ENCODE data around the gene FNIP1.
"Not testable (repeated sequence)": the region's sequence is repeated elsewhere in the genome, so short reads cannot be mapped to it uniquely, and the experiment has no call there.

FNIP1 gene

DNA sequence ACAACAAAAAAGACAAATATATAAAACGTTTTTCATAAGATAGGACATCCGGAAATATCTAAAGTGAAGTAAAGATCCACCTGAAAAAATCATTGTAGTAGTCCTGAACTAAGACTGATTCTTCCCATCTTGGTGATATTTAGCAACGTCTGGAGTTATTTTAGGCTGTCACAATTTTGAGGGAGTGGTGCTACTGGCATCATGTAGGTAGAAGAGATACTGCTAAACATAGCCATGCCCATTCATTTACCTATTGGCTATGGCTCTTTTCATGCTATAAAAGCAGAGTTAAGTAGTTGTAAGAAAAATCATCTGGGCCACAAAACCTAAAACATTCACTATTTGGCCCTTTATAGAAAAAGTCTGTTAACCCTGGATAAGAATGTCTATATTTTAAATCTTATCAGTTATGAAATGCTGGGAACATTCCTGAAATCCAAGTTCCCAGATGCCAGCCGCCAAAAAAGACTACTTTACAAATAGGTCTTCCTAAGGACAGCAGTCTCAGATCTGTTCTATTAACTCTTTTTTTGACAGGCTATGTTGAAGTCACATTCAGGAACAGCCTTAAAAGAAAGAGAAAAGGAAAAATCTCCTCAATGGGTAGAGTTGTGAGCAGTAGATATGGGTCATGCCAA, 188.8 kb downstream of the FNIP1 start:
- DNase-seq (ENCODE audit: low read depth): no peak

- no peak for DNase-seq (ENCODE audit: low read depth)
These were observed 189.4 kb downstream of the FNIP1 start for GRCh38 chr5:131607418-131607817.

GRCh38 chr5:131605086-131605485, 191.7 kb downstream of the FNIP1 start:
- DNase-seq (ENCODE audit: low read depth): no peak

DNA sequence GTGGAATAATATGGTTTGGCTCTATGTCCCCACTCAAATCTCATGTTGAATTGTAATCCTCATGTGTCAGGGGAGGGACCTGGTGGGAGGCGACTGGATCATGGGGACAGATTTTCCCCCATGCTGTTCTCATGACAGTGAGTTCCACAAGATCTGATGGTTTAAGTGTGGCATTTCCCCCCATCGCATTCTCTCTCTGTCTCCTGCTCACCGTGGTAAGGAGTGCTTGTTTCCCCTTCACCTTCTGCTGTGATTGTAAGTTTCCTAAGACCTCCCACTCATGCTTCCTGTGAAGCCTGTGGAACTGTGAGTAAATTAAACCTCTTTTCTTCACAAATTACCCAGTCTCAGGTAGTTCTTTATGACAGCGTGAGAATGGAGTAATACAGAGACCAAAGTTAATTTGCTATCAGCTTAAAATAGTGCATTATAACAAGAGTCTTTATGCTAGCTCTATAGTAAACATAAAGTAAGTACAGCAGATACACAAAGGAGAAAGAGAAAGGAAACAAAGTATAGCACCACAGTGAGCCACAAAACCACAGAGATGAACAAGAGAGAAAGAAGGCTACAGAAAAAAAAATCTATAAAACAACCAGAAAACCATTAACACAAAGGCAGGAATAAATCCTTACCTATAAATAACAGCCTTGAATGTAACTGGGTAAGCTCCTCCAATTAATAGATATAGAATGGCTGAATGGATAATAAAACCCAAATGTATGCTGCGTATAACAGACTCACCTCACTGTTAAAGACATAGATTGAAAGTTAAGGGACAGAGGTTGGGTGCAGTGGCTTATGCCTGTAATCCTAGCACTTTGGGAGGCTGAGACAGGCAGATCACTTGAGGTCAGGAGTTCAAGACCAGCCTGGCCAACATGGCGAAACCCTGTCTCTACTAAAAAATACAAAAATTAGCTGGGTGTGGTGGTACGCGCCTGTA, 201.5 kb downstream of the FNIP1 start:
- no peak for DNase-seq (ENCODE audit: low read depth)

GRCh38 chr5:131593921-131594320, 202.9 kb downstream of the FNIP1 start:
- no peak for DNase-seq (ENCODE audit: low read depth)

DNA sequence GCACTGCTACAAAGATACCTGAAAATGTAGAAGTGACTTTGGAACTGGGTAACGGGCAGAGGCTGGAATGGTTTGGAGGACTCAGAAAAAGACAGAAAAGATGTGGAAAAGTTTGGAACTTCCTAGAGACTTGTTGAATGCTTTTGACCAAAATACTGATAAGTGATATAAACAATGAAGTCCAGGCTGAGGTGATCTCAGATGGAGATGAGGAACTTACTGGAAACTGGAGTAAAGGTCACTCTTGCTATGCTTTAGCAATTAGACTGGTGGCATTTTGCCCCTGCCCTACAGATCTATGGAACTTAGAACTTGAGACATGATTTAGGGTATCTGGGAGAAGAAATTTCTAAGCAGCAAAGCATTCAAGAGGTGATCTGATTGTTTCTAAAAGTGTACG, 203.4 kb downstream of the FNIP1 start:
- DNase-seq (ENCODE audit: low read depth): not testable (repeated sequence)

Measured in stimulated activated CD8-positive, alpha-beta memory T cell treated with anti-CD3 and anti-CD28 coated beads, Interleukin-15, amount 100 ng/mL, for 24 hours (primary cell).